Thymus (tissue), 11 donors: ENCODE measurements around the gene CIITA. TPM values are rescaled to one million over a fixed set of nuclear protein-coding genes. Genes with fewer than 3 reads are reported as not detected.
"Not testable (repeated sequence)": the region's sequence is repeated elsewhere in the genome, so short reads cannot be mapped to it uniquely, and the experiment has no call there.

Experiments used
- DNase-seq, 9 donors: peaks; one replicate each; pipeline ENCODE4 v3.0.0-alpha.2; 2013; ENCODE audit warnings: low spot score in 9 of 9, low read depth in 6 of 9, missing footprints in 1 of 9
- H3K27ac ChIP-seq, 2 donors: one replicate each; pipeline ENCODE4 v1.5.1; 2013; ENCODE audit warnings: control low read depth in 1 of 2, low read depth in 1 of 2, low read length in 1 of 2, mild to moderate bottlenecking in 1 of 2, moderate library complexity in 1 of 2
- H3K27me3 ChIP-seq, 2 donors: one replicate each; pipeline ENCODE4 v1.5.1; 2013; ENCODE audit warnings: low read length in 1 of 2; ENCODE audit not compliant: control insufficient read depth in 2 of 2, insufficient read depth in 1 of 2
- H3K36me3 ChIP-seq, 2 donors: one replicate each; pipeline ENCODE4 v1.5.1; 2013; ENCODE audit warnings: low read length in 1 of 2, mild to moderate bottlenecking in 1 of 2, moderate library complexity in 1 of 2; ENCODE audit not compliant: control insufficient read depth in 2 of 2, insufficient read depth in 2 of 2
- H3K4me1 ChIP-seq, 2 donors: one replicate each; pipeline ENCODE4 v1.5.1; 2013; ENCODE audit warnings: low read length in 2 of 2; ENCODE audit not compliant: control insufficient read depth in 2 of 2, insufficient read depth in 2 of 2
- H3K4me3 ChIP-seq, 2 donors: one replicate each; pipeline ENCODE4 v1.5.1; 2013; ENCODE audit warnings: low read length in 2 of 2, control low read depth in 1 of 2, mild to moderate bottlenecking in 1 of 2
- H3K9me3 ChIP-seq, 2 donors: one replicate each; pipeline ENCODE4 v1.5.1; 2013; ENCODE audit warnings: low read length in 1 of 2, mild to moderate bottlenecking in 1 of 2; ENCODE audit not compliant: control insufficient read depth in 2 of 2, insufficient read depth in 1 of 2
- WGBS: extraction: QIAGEN DNeasy Blood & Tissue Kit; methylation state at CpG from one replicate; pipeline ENCODE4 v1.1.7; 2013; 5-methylcytosine and 5-hydroxymethylcytosine counted together
- polyA plus RNA-seq: library from polyadenylated mRNA; stranded (reverse); fragments of 200-250 nt; gene quantifications from one replicate; pipeline ENCODE4 v1.2.3, GENCODE V29; 2013
- total RNA-seq: library from RNA; stranded (reverse); fragments of 120-200 nt; gene quantifications from one replicate; pipeline ENCODE4 v1.2.4, GENCODE V29; 2013
- donor health status: healthy.

The CIITA gene
- total and polyA plus RNA-seq, 2 donors = 16.7 to 32.8 TPM

GRCh38 chr16:10919003-10919351, 42.0 kb downstream of the CIITA start:
- peaks cover 10 to 13% of the 10 kb centered on the region in 2 donors for H3K36me3 ChIP-seq
- no peaks in the 10 kb centered on the region for H3K27me3 ChIP-seq

GRCh38 chr16:10920726-10921427, 43.9 kb downstream of the CIITA start:
- H3K9me3 ChIP-seq = no peaks in the 10 kb centered on the region
- H3K4me3 ChIP-seq = no peak overlapping the region
- WGBS = 95% methylated on average over 15 of the region's 15 CpGs
- peaks cover 20 to 21% of the 10 kb centered on the region in 2 donors for H3K36me3 ChIP-seq
- no peaks in the 10 kb centered on the region for H3K4me1 ChIP-seq
- H3K27me3 ChIP-seq = no peaks in the 10 kb centered on the region
- H3K27ac ChIP-seq = no peak overlapping the region
- no peak for DNase-seq

More at GRCh38 chr16:10919003-10919351, 42.0 kb downstream of the CIITA start:
- Histone ChIP-seq H3K27ac (no peak overlapping the region), H3K4me3 (no peak overlapping the region), H3K9me3 (no peaks in the 10 kb centered on the region), H3K4me1 (no peaks in the 10 kb centered on the region)
- WGBS = 87% methylated on average over 7 of the region's 7 CpGs
- no peak for DNase-seq

- no peaks in the 10 kb centered on the region for H3K9me3 ChIP-seq
- DNase-seq = no peak
- H3K4me3 ChIP-seq = no peak overlapping the region
- no peaks in the 10 kb centered on the region for H3K27me3 ChIP-seq
- no peaks in the 10 kb centered on the region for H3K4me1 ChIP-seq
- H3K36me3 ChIP-seq = peaks cover 24 to 27% of the 10 kb centered on the region in 2 donors
- no peak overlapping the region for H3K27ac ChIP-seq
- 92% methylated on average over 10 of the region's 10 CpGs for WGBS
These were observed 44.7 kb downstream of the CIITA start for GRCh38 chr16:10921536-10922327.

GRCh38 chr16:10922328-10923145, 45.5 kb downstream of the CIITA start:
- Histone ChIP-seq H3K27ac (no peak overlapping the region), H3K9me3 (no peaks in the 10 kb centered on the region), H3K4me3 (no peak overlapping the region), H3K27me3 (no peaks in the 10 kb centered on the region), H3K36me3 (peaks cover 31 to 33% of the 10 kb centered on the region in 2 donors), H3K4me1 (no peaks in the 10 kb centered on the region)
- no peak for DNase-seq
- 90% methylated on average over 14 of the region's 14 CpGs for WGBS

- Histone ChIP-seq H3K27me3 (no peaks in the 10 kb centered on the region), H3K27ac (no peak overlapping the region), H3K4me1 (no peaks in the 10 kb centered on the region), H3K9me3 (no peaks in the 10 kb centered on the region), H3K4me3 (no peak overlapping the region), H3K36me3 (peaks cover 35 to 39% of the 10 kb centered on the region in 2 donors)
- DNase-seq = no peak
- WGBS = 97% methylated on average over 10 of the region's 10 CpGs
These were observed 46.2 kb downstream of the CIITA start for GRCh38 chr16:10923146-10923649.

GRCh38 chr16:10923650-10924214, 46.7 kb downstream of the CIITA start:
- H3K9me3 ChIP-seq = no peaks in the 10 kb centered on the region
- DNase-seq = no peak
- H3K27me3 ChIP-seq = no peaks in the 10 kb centered on the region
- no peaks in the 10 kb centered on the region for H3K4me1 ChIP-seq
- no peak overlapping the region for H3K4me3 ChIP-seq
- WGBS = 97% methylated on average over 14 of the region's 14 CpGs
- H3K36me3 ChIP-seq = peaks cover 35 to 44% of the 10 kb centered on the region in 2 donors
- H3K27ac ChIP-seq = no peak overlapping the region

- not testable (repeated sequence) for DNase-seq, H3K27me3 ChIP-seq, H3K4me1 ChIP-seq, H3K9me3 ChIP-seq, H3K27ac ChIP-seq, H3K4me3 ChIP-seq
- peaks cover 42 to 55% of the 10 kb centered on the region in 2 donors for H3K36me3 ChIP-seq
- 98% methylated on average over 3 of the region's 3 CpGs for WGBS
These were observed 48.3 kb downstream of the CIITA start for GRCh38 chr16:10925285-10925684.

GRCh38 chr16:10926094-10926493, 49.1 kb downstream of the CIITA start:
- no peaks in the 10 kb centered on the region for H3K27me3 ChIP-seq
- H3K9me3 ChIP-seq = no peaks in the 10 kb centered on the region
- H3K36me3 ChIP-seq = peaks cover 42 to 55% of the 10 kb centered on the region in 2 donors
- no peak for DNase-seq
- peaks cover 0 to 2% of the 10 kb centered on the region in 2 donors for H3K4me1 ChIP-seq
- H3K4me3 ChIP-seq = no peak overlapping the region
- 82% methylated on average over 4 of the region's 4 CpGs for WGBS
- no peak overlapping the region for H3K27ac ChIP-seq
